Neural progenitor cell (in vitro differentiated cells): Measurements from ENCODE around the gene MCRIP1. TPM values are rescaled to one million over a fixed set of nuclear protein-coding genes. Genes with fewer than 3 reads are reported as not detected.

Source experiments
- DNase-seq: peaks from one replicate; pipeline ENCODE4 v3.0.0-alpha.2; 2016; ENCODE audit warnings: low spot score
- H2AFZ ChIP-seq: fragments of 200-600 bp; sonication (generic); replicated peaks from 2 replicates; pipeline ENCODE4 v1.6.1; 2016; ENCODE audit warnings: antibody characterized with exemption
- H3F3A ChIP-seq: fragments of 200-600 bp; sonication (generic); 2 replicates; pipeline ENCODE4 v1.6.1; 2016; ENCODE audit warnings: antibody characterized with exemption, low read depth
- H3K27ac ChIP-seq: fragments of 200-600 bp; sonication (generic); 2 replicates; pipeline ENCODE4 v1.5.1; 2016; ENCODE audit warnings: mild to moderate bottlenecking
- H3K27me3 ChIP-seq: fragments of 200-600 bp; sonication (generic); 2 replicates; pipeline ENCODE4 v1.6.1; 2016; ENCODE audit warnings: mild to moderate bottlenecking, moderate library complexity
- H3K36me3 ChIP-seq: fragments of 200-600 bp; sonication (generic); 2 replicates; pipeline ENCODE4 v1.5.1; 2016
- H3K4me1 ChIP-seq: fragments of 200-600 bp; sonication (generic); 2 replicates; pipeline ENCODE4 v1.6.1; 2016; ENCODE audit warnings: mixed run types
- H3K4me2 ChIP-seq: fragments of 200-600 bp; sonication (generic); 2 replicates; pipeline ENCODE4 v1.6.1; 2016
- H3K4me3 ChIP-seq: fragments of 200-600 bp; sonication (generic); 2 replicates; pipeline ENCODE4 v1.5.1; 2016
- H3K79me2 ChIP-seq: fragments of 200-600 bp; sonication (generic); 2 replicates; pipeline ENCODE4 v1.6.1; 2016; ENCODE audit warnings: low read depth
- H3K9ac ChIP-seq: fragments of 200-600 bp; sonication (generic); 2 replicates; pipeline ENCODE4 v1.6.1; 2016
- H3K9me3 ChIP-seq: fragments of 200-600 bp; sonication (generic); 2 replicates; pipeline ENCODE4 v1.5.1; 2016; ENCODE audit warnings: low read depth
- H4K20me1 ChIP-seq: fragments of 200-600 bp; sonication (generic); 2 replicates; pipeline ENCODE4 v1.6.1; 2016; ENCODE audit warnings: low read depth
- H3K27ac Mint-ChIP-seq: 3 replicates; pipeline ENCODE4 v1.8.0; 2021; ENCODE audit warnings: mixed read lengths
- H3K27me3 Mint-ChIP-seq: 2 replicates; pipeline ENCODE4 v1.8.0; 2022; ENCODE audit warnings: low read depth, mild to moderate bottlenecking, inconsistent platforms, moderate library complexity, mixed read lengths; ENCODE audit not compliant: insufficient read depth
- H3K36me3 Mint-ChIP-seq: 3 replicates; pipeline ENCODE4 v1.8.0; 2021; ENCODE audit warnings: mixed read lengths
- H3K4me1 Mint-ChIP-seq: 3 replicates; pipeline ENCODE4 v1.8.0; 2021; ENCODE audit warnings: mixed read lengths
- H3K4me3 Mint-ChIP-seq: 3 replicates; pipeline ENCODE4 v1.8.0; 2021; ENCODE audit warnings: mild to moderate bottlenecking, moderate library complexity, mixed read lengths
- H3K9me3 Mint-ChIP-seq: 3 replicates; pipeline ENCODE4 v1.8.0; 2020; ENCODE audit warnings: mixed read lengths
- EZH2 ChIP-seq: fragments of 200-600 bp; sonication (generic); IDR thresholded peaks from 2 replicates; pipeline ENCODE4 v1.6.1; 2017; ENCODE audit warnings: antibody characterized with exemption, mild to moderate bottlenecking, moderate library complexity
- EZH2phosphoT487 ChIP-seq: fragments of 200-600 bp; sonication (generic); IDR thresholded peaks from 2 replicates; pipeline ENCODE4 v1.6.1; 2017; ENCODE audit warnings: antibody characterized with exemption
- total RNA-seq: library from RNA; depleted of rRNA; stranded (reverse); fragments of >200 nt; gene quantifications from 2 replicates; pipeline ENCODE4 v1.2.3, GENCODE V29; 2015; ENCODE audit warnings: low replicate concordance
- TF ChIP-seq, protein P1 (sequence below): fragments of 200-600 bp; sonication (generic); IDR thresholded peaks from 2 replicates; pipeline ENCODE4 v1.5.1; 2017; ENCODE audit warnings: antibody characterized with exemption, mild to moderate bottlenecking

The MCRIP1 gene
- total RNA-seq, 1 donor from 2014 or later: 45.6 TPM

GRCh38 chr17:81814748-81815645 is 18.1 kb downstream of the MCRIP1 start:
- no peak for DNase-seq
- no peak overlapping the region for H3K4me3 ChIP-seq
- no peak overlapping the region for H2AFZ ChIP-seq
- H3K4me2 ChIP-seq: no peak overlapping the region
- Mint-ChIP-seq H3K4me1 (peaks cover 3% of the 10 kb centered on the region), H3K36me3 (no peaks in the 10 kb centered on the region), H3K27me3 (peaks cover 6% of the 10 kb centered on the region), H3K4me3 (no peak overlapping the region), H3K9me3 (no peaks in the 10 kb centered on the region), H3K27ac (no peak overlapping the region)
- H3K27me3 ChIP-seq: peaks cover 1% of the 10 kb centered on the region
- no peaks in the 10 kb centered on the region for H4K20me1 ChIP-seq
- H3K79me2 ChIP-seq: no peaks in the 10 kb centered on the region
- no peaks in the 10 kb centered on the region for H3K36me3 ChIP-seq
- no peaks in the 10 kb centered on the region for H3K4me1 ChIP-seq
- TF ChIP-seq EZH2 (no peak), EZH2phosphoT487 (no peak)
- TF ChIP-seq, protein P1, sequence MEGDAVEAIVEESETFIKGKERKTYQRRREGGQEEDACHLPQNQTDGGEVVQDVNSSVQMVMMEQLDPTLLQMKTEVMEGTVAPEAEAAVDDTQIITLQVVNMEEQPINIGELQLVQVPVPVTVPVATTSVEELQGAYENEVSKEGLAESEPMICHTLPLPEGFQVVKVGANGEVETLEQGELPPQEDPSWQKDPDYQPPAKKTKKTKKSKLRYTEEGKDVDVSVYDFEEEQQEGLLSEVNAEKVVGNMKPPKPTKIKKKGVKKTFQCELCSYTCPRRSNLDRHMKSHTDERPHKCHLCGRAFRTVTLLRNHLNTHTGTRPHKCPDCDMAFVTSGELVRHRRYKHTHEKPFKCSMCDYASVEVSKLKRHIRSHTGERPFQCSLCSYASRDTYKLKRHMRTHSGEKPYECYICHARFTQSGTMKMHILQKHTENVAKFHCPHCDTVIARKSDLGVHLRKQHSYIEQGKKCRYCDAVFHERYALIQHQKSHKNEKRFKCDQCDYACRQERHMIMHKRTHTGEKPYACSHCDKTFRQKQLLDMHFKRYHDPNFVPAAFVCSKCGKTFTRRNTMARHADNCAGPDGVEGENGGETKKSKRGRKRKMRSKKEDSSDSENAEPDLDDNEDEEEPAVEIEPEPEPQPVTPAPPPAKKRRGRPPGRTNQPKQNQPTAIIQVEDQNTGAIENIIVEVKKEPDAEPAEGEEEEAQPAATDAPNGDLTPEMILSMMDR: no peak
- H3K27ac ChIP-seq: no peak overlapping the region
- peaks cover 6% of the 10 kb centered on the region for H3F3A ChIP-seq
- no peaks in the 10 kb centered on the region for H3K9me3 ChIP-seq
- no peak overlapping the region for H3K9ac ChIP-seq

- Histone ChIP-seq H3K9ac (no peak overlapping the region), H2AFZ (no peak overlapping the region), H3F3A (peaks cover 6% of the 10 kb centered on the region), H3K9me3 (no peaks in the 10 kb centered on the region), H3K4me2 (no peak overlapping the region), H3K36me3 (no peaks in the 10 kb centered on the region), H3K79me2 (no peaks in the 10 kb centered on the region), H4K20me1 (no peaks in the 10 kb centered on the region), H3K4me3 (no peak overlapping the region), H3K27ac (no peak overlapping the region), H3K27me3 (peaks cover 11% of the 10 kb centered on the region), H3K4me1 (no peaks in the 10 kb centered on the region)
- DNase-seq: no peak
- TF ChIP-seq EZH2phosphoT487: no peak
- no peak for TF ChIP-seq EZH2
- TF ChIP-seq, protein P1: no peak
- Mint-ChIP-seq H3K36me3 (no peaks in the 10 kb centered on the region), H3K4me3 (no peak overlapping the region), H3K27me3 (peaks cover 12% of the 10 kb centered on the region), H3K4me1 (peaks cover 3% of the 10 kb centered on the region), H3K9me3 (no peaks in the 10 kb centered on the region), H3K27ac (no peak overlapping the region)
These were observed 19.0 kb downstream of the MCRIP1 start for GRCh38 chr17:81813861-81814683.

DNA sequence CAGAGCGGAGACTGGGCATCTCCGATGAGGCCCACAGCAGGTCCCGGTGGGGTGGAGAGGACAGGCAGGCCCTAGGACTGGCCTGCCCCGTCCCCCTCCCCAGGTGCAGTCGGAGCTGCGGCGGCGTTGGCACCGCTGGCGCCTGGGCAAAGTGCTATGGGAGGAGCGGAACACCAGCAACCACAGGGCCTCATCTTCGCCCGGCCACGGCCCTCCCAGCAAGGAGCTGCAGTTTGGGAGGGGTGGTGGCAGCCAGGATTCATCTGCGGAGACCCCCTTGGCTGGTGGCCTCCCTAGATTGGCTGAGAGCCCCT is 19.8 kb downstream of the MCRIP1 start:
- Histone ChIP-seq H3K79me2 (no peaks in the 10 kb centered on the region), H3K27ac (no peak overlapping the region), H2AFZ (no peak overlapping the region), H3K9me3 (no peaks in the 10 kb centered on the region), H3F3A (peaks cover 6% of the 10 kb centered on the region), H4K20me1 (no peaks in the 10 kb centered on the region), H3K4me2 (no peak overlapping the region), H3K36me3 (no peaks in the 10 kb centered on the region), H3K4me1 (no peaks in the 10 kb centered on the region), H3K4me3 (no peak overlapping the region), H3K27me3 (peaks cover 18% of the 10 kb centered on the region), H3K9ac (no peak overlapping the region)
- DNase-seq: no peak
- Mint-ChIP-seq H3K4me3 (no peak overlapping the region), H3K36me3 (no peaks in the 10 kb centered on the region), H3K27me3 (peaks cover 14% of the 10 kb centered on the region), H3K27ac (no peak overlapping the region), H3K4me1 (peaks cover 3% of the 10 kb centered on the region), H3K9me3 (no peaks in the 10 kb centered on the region)
- TF ChIP-seq EZH2 (no peak), EZH2phosphoT487 (no peak)
- TF ChIP-seq, protein P1: no peak
